HG03135 (cell line): Measurements from ENCODE around the gene ZC2HC1C.
"Not testable (repeated sequence)": the region's sequence is repeated elsewhere in the genome, so short reads cannot be mapped to it uniquely, and the experiment has no call there.

Experiments used
- ATAC-seq: cut with Tn5 transposase; IDR thresholded peaks from one replicate; pipeline ENCODE4 v1.9.1; 2021; ENCODE audit warnings: mild to moderate bottlenecking, moderate library complexity; ENCODE audit not compliant: unreplicated experiment

ZC2HC1C gene

GRCh38 chr14:75090353-75090752 is 20.9 kb downstream of the ZC2HC1C start:
- no peak for ATAC-seq

DNA sequence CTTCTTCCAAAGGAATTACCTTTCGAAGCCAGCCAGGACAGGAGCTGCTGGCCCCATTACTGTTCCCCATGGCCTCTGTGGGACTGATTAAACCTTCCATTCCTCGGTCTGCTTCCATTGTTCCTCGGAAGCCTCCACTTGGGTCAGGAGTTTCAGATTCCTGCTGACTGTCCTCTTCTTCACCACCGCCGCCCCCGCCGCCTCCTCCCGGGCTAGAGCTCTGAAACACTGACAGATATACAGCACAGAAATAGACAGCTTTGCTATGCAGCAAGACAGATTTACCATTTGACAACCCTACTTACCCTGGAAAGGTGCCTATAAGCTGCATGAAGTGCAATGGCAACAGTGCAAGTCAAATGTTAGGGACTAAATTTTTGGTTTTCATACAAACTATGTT is 21.8 kb downstream of the ZC2HC1C start:
- ATAC-seq: no peak

DNA sequence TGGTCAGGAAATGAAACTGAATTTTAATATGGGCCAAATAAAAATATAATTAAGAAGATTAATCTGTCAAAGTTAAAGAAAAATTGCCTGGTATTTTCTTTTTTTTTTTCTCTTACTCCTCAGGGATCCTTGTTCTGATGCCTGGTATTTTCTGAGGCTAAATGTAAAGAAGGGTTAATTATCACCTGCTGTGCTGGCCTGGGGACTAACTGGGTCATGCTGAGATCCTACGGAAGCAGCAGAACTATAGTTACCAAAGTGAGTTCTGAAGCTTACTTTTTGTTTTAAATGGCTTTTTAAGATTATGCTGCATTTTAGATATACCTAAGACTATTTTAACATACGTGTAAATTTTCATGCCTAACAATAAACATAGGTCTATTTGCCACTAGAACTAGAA is 23.3 kb downstream of the ZC2HC1C start:
- ATAC-seq: no peak

DNA sequence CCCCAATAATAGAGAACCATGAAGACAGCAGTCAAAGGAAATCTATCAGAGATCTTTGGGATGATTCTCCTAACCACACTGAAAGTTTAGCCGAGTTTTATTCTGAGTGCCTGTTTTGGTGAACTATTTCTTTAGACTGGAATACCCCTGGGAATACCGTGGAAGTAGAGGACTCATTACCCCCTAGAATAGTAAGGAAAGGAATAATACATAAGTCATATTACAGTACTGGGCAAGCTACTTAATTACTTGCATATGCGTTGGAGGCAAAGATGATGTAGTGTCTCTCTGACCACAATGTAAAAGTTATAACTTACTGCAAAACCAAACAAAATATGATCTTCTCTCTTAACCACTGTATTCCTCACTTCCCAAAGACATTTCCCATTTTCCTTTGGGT is 25.5 kb downstream of the ZC2HC1C start:
- no peak for ATAC-seq

GRCh38 chr14:75095690-75096089 is 26.2 kb downstream of the ZC2HC1C start:
- no peak for ATAC-seq

DNA sequence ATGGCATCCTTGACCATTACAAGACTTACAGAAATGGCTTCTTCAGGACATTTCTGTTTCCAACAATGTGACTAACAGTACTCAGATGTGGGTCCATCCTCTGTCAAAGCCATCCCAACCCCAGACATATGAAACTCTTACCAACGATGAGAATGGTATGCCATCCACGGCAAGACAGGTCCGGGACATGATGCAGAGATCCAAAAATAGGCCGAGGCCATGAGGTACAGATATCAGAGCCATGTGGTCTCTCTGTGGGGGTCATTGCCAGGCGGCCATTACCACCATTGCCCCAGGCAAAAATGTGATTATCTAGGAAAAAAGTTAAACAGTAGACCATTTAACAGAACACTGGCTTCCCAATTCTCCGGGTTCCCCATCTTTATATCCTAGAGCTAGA is 27.5 kb downstream of the ZC2HC1C start:
- no peak for ATAC-seq

GRCh38 chr14:75098212-75098611 is 28.8 kb downstream of the ZC2HC1C start:
- ATAC-seq: no peak

DNA sequence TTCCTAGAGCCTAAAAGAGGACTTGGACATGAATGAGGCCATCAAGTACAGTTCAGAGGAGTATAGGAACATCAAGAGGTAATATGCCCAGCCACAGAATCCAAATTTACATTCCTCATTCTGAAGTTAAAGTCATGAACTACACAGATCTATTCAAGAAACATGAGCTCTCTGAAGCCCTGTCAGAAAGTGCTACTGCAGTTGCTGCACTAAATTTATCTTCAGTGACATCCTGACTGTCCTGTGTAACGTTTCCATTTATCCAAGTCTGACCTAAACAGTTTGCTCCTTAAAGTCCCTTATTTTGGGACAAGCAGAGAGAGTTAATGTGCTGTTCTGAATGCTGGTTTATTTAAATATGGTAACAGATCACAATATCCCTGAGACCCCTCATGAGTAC is 29.2 kb downstream of the ZC2HC1C start:
- no peak for ATAC-seq

DNA sequence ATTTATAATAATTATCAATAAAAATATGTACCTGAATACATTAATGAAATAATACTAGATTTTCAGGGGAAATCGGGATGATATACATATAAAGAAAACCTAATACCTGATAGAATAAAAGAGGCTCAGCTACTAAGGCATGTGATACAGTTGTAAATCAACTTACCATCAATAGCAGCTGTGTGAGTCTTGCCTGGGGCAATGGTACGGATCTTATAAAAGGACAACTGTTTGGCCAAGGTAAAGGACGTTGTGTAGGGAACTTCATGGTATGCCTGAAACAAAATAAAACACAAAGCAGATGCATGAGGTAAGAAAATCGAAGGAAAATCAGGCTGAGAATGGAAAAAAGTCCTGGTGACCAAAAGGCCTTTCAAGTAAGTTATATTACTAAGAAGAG is 32.0 kb downstream of the ZC2HC1C start:
- no peak for ATAC-seq

GRCh38 chr14:75107186-75107585 is 37.7 kb downstream of the ZC2HC1C start:
- ATAC-seq: no peak

GRCh38 chr14:75109877-75110276 is 40.4 kb downstream of the ZC2HC1C start:
- no peak for ATAC-seq

- no peak for ATAC-seq
These were observed 44.6 kb downstream of the ZC2HC1C start for GRCh38 chr14:75113932-75114539.

GRCh38 chr14:75119056-75119455 is 49.6 kb downstream of the ZC2HC1C start:
- no peak for ATAC-seq

- ATAC-seq: no peak
These were observed 51.3 kb downstream of the ZC2HC1C start for GRCh38 chr14:75120541-75121291.

- ATAC-seq: no peak
These were observed 52.1 kb downstream of the ZC2HC1C start for GRCh38 chr14:75121552-75121951.

GRCh38 chr14:75123991-75124390 is 54.5 kb downstream of the ZC2HC1C start:
- ATAC-seq: no peak

- ATAC-seq: no peak
These were observed 56.2 kb downstream of the ZC2HC1C start for GRCh38 chr14:75125617-75126016.

DNA sequence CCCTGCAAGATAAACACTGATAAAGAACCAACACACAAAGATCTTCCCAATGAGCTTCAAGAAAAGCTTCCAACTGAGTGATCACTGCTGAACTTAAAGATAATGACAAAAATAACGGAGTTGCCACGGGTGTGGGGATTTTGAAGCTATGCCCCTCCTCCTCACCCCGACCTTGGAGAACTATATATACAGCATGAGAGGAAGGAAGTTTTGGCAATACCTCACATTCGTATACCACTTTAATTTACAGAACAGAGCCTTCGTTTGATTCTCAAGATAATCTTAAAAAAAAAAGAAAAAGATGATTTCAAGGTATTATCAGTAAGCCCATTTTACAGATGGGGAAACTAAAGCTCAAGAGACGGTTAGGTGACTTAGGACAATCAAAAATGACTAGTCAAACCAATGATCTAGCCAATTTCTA is 56.7 kb downstream of the ZC2HC1C start:
- no peak for ATAC-seq

GRCh38 chr14:75126679-75127473 is 57.4 kb downstream of the ZC2HC1C start, which contains the start of gene NEK9:
Gene NEK9 (minus strand): TSS chr14:75127048. CDS start chr14:75126921, 127 bp downstream.
- peak; percentile 84 for ATAC-seq

- not testable (repeated sequence) for ATAC-seq
These were observed 58.0 kb downstream of the ZC2HC1C start for GRCh38 chr14:75127474-75127820.

GRCh38 chr14:75127903-75128595 is 58.6 kb downstream of the ZC2HC1C start:
- no peak for ATAC-seq
